CMK (cell line): ENCODE measurements around the gene PRPF40B.
"Not testable (repeated sequence)": the region's sequence is repeated elsewhere in the genome, so short reads cannot be mapped to it uniquely, and the experiment has no call there.

Experiments
- DNase-seq: peaks from one replicate; pipeline ENCODE4 v3.0.0-alpha.2; 2010; ENCODE audit warnings: low read depth

Gene PRPF40B

GRCh38 chr12:49609059-49609874, 14.1 kb upstream of the PRPF40B start:
- no peak for DNase-seq

GRCh38 chr12:49609875-49610154, 13.5 kb upstream of the PRPF40B start:
- DNase-seq, result no peak

DNA sequence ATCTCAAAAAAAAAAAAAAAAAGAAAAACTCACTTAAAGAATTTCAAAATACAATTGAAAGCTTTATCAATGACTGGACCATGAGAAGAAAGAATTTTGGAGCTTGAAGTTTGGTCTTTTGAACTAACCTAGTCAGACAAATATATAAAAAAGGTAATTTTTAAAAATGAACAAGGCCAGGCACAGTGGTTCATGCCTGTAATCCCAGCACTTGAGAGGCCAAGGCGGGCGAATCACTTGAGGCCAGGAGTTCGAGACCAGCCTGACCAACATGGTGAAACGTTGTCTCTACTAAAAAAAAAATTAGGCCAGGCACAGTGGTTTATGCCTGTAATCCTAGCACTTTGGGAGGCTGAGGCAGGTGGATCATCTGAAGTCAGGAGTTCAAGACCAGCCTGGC, 12.6 kb upstream of the PRPF40B start:
- DNase-seq, result not testable (repeated sequence)

GRCh38 chr12:49612210-49612609, 11.2 kb upstream of the PRPF40B start:
- DNase-seq, result no peak

DNA sequence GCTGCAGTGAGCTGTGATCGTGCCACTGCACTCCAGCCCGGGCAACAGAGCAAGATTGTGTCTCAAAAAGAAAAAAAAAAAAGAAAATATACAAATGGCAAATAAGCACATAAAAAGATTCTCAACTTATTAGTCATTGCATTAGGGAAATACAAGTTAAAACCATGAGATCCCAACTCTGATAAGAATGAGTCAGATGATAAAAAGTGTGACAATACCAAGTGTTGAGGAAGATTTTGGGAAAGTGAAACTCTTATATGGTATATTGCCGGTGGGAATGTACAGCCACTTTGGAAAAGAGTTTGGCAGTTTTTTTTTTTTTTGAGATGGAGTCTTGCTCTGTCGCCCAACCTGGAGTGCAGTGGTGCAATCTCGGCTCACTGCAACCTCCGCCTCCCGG, 7.6 kb upstream of the PRPF40B start:
- DNase-seq, result no peak

- DNase-seq, result no peak
Observed at GRCh38 chr12:49616533-49617219, 6.7 kb upstream of the PRPF40B start.

DNA sequence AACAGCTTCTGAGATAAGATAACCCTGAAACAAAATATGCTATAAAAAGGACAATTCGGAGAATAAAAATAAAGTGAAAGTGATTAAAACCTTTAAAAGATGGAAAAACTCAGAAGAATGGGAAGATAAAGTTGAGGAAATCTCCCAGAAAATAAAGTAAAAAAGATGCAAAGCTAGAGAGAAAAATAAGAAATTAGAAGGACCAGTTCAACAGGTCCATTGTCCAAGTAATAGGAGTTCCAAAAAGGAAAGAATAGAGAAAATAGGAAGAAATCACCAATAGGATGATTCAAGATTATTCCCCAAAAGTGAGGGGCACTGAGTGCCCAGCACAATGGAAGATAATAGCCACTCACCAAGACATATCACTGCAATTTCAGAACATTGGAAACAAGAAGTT, 4.8 kb upstream of the PRPF40B start:
- no peak for DNase-seq

GRCh38 chr12:49619286-49619685, 4.1 kb upstream of the PRPF40B start:
- no peak for DNase-seq

DNA sequence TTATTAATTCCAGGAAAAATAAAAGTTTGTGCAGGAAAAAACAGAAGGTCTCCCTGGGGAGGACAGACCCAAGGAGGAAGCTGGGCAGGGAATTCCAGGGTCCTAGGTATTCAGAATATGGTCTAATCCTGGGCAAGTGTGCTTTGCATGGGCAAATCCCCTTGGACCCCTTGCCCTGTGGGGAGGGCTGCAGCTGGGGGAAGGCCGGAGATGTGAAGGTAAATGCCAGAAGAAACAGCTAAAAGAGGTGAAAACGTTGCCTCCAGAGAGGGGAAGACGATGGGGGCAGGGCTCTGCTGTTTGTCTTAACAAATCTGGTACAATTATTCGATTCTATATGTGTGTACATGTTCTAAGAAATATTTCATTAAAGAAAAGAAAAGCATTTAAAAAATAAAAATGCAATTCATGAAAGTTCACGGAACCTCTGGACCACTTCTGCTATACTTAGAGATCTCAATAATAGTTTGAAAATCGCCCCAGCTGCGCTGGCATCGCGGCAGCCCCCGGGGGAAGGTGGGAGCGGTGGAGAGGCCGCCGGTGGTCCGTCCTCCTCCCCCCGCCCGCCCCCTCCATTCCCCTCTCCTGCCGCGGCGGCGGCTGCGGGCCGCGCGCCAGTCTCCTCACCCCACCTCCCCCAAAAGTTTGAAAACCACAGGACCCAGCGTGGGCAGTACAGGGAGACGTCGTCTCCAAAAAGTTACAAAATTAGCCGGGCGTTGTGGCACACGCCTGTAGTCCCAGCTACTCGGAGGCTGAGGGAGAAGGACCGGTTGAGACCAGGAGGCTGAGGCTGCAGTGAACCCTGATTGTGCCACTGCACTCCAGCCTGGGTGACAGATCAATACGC, 1.5 kb upstream of the PRPF40B start:
- DNase-seq, result no peak

- DNase-seq, result peak; percentile 27
Observed at GRCh38 chr12:49622501-49623141, 740 bp upstream of the PRPF40B start.

DNA sequence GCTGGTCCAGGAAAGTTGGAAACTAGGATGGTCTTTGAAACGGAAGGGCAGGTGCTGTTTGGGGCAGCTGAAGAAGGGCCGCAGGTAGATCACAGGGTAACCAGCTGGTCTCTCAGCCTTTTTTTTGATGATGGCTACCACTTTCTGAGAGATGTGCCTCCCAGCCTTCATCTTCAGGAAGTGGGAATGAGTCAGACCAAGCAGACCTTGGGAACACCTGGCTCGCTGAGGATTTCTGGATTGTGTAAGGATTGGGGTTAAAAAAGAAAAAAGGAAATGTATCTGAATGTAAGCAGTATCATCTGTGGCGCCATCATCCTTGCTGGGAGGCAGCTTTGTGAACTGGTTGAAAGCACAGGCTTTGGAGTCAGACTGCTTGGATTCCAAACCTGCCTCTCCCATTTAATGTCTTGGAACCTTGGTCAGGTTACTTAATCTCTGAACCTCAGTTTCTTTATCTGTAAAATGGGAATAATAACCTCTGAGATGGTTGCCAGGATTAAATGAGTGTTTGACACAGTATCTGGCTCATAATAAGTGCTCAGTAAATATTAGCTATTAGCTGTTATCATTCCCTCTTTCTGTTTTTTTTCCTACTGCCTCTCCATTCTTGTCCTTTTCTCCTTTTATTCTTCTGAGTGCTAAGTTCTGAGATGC, 1.7 kb downstream of the PRPF40B start:
- DNase-seq, result no peak

- DNase-seq, result no peak
Observed at GRCh38 chr12:49626169-49626835, 2.9 kb downstream of the PRPF40B start.

- no peak for DNase-seq
Observed at GRCh38 chr12:49626836-49627235, 3.5 kb downstream of the PRPF40B start.

- no peak for DNase-seq
Observed at GRCh38 chr12:49627752-49628360, 4.5 kb downstream of the PRPF40B start.

GRCh38 chr12:49631336-49631907, 8.1 kb downstream of the PRPF40B start:
- no peak for DNase-seq

- DNase-seq, result no peak
Observed at GRCh38 chr12:49632401-49632800, 9.0 kb downstream of the PRPF40B start.

DNA sequence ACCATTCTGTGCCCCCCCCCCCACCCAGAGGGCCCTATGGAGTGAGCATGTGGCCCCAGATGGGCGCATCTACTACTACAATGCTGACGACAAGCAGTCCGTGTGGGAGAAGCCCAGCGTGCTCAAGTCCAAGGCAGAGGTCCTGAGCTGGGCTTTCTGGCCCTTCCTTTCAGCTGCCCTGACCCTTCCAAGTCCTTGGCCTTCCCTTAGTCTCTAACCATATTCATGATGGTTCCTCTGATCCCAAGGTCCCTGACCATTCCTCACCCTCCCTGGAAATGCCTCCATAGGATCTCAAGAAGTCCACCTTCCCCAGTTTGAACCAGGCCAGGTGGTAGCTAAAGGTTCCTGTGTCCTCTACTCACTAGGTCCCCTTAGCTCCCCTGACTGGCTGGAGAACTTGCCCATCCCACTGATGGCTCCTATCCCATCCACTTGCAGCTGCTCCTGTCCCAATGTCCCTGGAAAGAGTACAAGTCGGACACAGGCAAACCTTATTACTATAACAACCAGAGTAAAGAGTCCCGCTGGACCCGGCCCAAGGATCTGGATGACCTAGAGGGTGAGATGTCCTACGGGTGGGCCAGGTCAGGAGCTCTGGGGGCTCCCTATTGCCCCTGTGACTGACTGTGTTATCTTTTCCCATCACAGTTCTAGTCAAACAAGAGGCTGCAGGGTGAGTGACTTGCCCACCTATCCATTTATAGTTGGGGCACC, 9.8 kb downstream of the PRPF40B start:
- DNase-seq, result no peak

DNA sequence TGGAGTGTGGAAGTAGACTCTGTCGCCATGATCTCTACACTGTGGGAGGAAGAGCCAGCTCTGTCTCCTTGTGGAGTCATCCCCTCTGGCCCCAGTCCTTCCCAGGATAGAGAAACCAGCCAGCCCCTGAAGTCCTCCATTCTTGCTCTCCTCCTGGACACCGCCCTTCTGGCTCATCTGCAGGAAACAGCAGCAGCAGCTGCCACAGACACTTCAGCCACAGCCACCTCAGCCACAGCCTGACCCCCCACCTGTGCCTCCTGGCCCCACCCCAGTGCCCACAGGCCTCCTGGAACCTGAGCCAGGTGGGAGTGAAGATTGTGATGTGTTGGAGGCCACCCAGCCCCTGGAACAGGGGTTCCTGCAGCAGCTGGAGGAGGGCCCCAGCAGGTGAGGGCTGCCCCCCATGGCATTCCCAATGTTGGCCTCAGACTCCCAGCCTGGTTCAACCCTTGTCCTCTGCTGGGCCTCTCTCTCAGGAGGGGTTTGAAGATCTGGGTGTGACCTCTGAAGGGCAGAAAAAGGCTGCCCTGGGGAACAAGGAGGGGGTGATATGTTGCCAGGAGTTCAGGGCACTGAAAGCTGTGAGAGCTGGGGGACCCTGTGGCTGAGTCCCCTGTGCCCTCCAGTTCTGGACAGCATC, 10.5 kb downstream of the PRPF40B start:
- DNase-seq, result no peak

- DNase-seq, result no peak
Observed at GRCh38 chr12:49635036-49635435, 11.7 kb downstream of the PRPF40B start.
